ENCODE data around the gene S100A6.

Gene S100A6

DNA sequence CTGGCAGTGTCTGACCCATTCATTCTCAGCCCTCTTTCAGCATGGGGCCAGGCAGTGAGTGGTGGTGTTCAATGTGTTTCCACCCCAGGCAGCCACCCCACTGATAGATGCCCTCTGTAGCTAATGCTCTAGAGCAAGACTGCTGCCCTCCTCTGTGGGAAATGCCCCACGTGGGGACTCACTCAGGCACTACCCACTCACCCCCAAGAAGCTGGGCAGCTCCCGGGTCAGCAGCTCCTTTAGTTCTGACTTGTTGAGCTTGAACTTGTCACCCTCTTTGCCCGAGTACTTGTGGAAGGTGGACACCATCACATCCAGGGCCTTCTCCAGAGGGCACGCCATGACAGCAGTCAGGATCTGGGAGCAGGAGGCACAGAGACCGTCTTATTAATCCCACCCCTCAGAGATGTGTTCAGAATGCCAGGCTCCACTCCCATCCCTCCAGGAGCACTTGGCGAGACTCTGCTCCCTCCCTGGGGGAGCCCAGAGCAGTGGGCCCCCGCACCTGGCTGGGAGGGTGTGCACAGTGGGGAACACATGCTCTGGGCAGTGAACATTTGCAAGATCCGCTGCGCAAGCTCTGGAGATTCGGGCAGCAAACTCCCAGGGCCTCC is 8.8 kb upstream of the S100A6 start:
- no peak for DNase-seq

DNA sequence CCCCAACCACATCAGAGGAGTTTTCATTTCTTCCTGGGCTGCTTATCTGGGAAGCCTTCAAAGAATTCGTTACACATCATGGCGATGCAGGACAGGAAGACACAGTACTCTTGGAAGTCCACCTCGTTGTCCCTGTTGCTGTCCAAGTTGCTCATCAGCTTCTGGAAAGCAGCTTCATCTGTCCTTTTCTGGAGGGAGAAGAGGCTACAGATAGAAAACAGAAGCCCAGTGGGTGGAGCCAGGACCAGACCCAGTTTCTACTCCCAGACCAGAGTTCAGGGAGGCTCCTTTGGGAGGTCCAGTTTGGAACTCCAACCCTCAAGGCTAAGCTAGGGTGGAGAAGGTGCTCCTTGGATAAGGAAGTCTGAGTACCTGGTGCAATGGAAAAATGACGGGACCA is 7.9 kb upstream of the S100A6 start:
- no peak for DNase-seq

DNA sequence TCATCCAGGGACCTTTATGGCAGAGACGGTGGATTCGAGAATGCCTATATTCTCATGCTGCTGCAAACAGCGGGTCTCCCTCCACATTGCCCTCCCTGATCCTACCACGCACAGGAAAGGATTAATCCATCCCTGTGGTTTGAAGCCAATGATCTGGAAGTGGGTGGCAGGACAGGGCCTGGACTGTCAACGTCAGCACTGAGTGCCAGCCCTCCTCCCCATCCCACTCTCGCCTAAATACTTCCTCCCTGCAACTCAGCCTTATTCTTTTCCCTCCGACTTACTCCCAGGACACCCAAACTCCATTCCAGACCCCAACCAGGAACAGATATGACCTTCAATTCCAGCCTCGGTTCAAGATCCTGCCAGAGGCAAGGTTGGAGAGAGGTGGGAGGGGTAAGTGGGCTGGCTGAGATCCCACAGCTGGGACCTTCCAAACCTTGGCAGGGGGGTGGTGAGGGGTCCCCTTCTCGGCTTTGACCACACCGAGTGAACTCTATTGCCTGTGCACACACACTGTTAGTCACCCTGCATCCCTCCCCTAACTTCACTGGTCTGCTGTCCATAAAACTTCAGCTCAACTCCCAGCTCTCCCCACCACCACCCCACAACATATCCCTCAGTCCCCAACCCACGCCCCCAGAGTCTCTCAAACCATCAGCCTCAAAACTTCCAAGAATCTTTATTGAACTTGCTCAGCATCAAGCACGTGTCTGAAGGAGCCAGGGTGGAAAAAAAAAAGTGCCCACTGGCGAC is 7.3 kb upstream of the S100A6 start:
- DNase-seq: no peak

DNA sequence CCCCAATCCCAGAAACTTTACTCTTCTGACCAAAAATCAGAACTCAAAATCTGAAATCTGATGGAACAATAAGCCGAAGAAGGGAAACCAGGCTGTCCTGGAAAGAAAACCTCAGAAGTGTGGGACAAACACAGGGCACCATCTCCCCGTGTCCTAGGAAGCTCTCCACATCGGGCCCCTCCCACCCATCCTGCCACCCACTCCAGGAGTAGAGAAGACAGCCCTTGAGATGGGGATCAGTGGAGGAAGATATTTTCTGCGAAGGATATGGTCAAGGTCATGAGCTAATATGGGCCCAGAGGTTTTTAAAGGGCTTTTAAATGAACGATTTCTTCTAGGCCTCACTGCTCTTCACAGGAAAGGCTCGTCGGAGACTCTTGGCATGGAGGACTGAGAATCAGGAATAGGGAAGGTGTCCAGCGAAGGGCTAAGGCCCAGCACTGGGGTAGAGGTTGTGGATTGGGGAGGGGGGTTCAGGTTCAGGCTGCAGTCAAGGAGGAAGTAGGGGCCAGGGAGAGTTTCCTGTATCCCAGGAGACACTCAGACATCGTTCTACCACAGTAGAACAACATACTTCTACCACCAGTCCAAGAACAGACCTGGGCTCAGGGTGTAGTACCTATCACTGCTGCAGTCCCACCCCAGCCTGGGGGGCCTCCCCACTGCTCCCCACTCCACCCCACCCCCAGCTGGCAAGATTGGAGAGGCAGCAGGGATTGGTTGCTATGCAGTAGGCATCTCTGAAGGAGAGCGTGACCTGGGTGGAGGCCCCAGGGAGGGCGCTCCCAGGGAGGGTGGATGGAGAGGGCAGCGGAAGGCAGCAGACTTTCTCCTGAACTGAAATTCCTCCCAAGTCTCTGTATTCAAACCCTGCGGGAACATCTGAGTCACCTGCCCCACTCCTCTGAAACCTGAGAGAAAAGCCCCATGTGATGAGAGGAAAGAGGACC is 6.1 kb upstream of the S100A6 start:
- no peak for DNase-seq

DNA sequence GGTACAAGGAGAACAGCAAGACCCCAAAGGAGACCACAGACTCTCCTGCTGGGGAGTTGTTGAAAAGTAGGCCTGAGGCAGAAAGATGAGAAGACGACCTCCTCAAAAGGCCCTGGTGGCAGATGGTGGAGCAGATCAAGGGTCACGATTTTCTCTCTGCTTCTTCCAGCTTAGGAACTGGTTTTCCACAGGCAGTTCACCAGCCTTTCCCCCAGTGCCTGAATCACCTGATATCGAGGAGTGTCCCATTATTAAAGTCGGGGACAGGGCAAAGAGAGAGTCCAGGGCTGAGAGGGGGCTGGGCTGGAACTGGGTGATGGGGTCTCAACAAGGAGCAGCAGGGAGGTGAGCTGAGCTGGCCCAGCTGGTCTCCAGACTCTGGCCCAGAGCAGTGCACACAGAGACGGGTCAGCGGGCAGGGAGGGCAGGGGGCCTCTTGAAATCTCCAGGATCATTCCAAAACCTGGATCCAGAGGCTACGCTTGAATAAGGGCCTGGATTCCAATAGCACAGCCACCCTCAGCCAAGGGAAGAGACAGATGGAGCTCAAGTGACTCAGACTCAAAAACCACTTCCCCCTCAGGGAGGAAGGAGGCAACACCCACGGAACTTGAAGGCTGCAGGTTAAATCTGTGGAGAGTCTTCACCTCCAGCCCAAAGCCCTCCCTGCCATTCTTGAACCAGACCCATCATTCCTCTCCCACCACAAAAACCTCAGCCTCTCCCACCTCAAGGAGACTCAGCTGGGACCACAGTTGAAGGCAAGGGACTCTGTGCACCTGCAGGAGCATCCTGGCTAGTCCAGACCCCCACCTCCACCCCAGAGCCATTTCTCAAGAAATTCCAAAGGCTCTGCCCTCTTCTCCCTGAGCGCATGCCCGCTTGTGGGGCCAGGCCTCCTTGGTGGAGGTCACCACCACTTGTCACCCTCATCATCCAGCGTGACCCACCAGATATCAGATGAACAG is 4.9 kb upstream of the S100A6 start, which contains the start of gene S100A5:
TSS of gene S100A5 (minus strand) at position 541 of the 968 bp plus-strand sequence. CDS start 743 bp downstream, outside the sequence.
- DNase-seq: peak; percentile 47

DNA sequence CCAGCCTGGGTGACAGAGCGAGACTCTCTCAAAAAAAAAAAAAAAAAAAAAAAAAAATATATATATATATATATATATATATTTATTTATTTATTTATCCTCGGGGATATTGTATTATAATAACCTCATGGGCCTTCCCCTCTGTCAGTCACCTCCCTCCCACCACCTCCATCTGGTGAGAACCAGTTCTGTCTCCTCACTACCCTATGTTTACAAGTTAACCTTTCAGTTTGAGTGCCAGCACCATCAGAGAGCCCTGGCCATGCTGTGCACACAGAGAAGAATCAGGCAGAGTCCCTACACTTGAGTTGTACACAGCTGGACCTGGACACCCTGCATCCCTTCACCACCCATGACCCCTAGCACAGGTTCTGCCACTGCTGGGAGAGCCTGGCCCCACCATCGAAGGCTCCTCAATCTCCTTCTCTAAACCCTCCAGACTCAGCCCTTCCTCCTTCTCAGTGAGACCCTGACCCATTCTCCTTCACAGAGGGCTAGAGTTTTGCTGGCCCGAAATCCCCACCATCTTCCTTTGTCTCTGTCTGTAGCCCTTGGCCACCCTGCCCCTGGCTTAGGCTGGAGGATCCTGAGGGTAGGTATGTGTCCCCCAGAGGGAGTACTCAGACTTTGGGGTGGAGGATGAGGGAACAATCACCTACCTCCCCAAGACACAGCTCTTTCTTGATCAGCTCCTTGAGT is 3.8 kb upstream of the S100A6 start:
- no peak for DNase-seq

DNA sequence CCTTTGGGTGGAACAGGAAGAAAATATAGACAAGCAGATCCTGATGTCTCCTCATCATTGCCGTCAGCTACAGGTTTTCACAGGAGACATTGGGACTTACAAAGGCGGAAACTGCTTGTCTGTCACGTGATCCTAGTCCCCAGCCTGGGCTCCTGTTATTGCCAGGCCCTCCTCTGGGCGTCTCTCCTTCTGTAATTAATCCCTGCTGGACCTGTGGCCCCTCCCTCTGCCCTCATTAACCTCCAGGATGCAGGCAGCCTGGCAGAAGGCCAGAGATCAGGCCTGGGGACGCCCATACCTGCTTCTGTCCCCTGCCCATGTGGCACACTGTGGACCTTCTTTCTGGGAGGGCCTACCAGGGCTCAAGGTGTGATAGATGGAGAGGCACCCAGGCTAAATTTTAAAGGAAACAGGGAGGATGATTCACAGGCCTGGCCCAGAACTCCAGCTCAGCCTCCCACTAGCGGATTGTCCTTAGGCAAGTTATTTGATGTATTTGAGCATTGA is 2.6 kb upstream of the S100A6 start:
- DNase-seq: no peak

DNA sequence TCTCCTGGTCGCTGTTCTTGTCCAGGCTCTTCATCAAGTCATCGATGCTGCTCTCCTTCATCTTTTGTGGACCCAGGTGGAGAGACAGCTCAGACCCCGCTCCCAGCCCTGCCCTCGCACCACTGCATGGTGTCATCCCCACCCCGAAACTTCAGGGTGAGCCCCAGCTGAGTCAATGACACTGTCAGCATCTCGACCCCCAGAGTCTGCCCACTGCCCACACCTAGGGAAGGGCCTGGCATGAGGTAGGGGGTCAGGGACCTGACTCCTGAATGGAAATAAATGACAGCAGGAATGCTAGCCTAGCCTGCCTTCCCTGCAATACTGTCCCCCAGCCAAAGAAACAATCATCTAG is 1.6 kb upstream of the S100A6 start:
- DNase-seq: no peak

DNA sequence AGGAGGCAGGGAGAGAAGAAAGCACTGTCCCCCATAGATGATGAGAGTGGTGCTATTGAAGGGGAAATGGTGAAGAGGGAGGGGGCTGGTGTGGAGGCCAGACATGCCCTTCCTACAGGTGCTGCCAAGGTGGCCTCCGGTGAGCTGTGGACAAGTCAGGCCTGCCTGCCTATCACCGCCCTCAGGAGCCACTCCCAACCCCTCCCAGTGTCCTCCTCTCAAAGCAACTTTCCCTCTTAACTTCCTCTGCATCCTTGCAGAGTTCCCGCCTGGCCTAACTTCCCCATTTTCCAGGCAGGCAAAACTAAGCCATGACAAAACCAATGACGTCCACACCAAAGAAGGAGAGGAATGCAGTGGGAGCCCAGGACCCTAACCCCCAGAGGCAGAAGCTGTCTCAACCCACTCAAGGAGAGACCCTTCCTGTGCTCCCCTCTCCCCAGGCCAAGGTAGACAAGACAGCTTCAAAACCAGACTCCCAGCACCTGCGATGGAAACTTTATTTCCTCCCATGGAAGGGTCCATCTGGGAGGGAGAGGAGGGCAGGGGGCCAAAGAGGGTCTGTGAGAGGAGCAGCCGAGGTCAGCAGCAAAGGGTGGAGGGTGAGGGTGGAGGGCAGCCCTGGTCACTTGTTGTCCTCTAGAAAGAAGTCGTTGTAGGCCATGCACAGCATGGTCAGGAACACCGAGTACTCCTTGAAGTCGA is 1.0 kb upstream of the S100A6 start:
- no peak for DNase-seq

DNA sequence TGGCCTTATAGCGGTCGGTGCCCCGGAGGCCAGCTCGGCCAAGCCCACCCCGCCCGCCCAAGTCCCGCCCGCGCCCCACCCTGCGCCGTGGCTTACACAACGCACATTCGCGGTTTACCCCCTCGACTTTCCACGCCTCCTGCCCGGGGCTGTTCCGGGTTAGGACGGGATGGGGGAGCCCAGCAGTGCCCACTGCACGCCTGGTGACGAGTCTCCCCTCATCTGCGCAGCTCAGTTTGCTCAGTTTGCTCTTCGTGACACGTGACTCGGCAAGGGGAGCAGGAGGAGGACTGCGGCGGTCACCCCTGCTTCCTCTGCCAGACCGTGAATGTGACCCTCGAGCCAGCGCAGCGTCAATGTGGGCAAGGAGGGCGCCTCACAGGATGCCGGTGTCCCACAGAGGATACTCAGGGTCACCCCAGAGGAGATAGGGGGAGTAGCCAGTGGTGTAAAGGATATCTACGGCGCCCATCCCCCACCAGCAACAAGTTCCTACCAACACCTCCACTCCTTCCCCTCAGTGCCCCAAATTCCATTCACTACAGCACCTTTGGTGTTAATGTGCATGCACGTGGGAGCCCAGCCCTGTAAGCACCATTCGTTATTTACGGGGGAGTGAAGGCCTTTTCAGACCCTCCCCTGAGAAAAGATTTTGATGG is 350 bp upstream of the S100A6 start:
- peak; percentile 76 for DNase-seq

DNA sequence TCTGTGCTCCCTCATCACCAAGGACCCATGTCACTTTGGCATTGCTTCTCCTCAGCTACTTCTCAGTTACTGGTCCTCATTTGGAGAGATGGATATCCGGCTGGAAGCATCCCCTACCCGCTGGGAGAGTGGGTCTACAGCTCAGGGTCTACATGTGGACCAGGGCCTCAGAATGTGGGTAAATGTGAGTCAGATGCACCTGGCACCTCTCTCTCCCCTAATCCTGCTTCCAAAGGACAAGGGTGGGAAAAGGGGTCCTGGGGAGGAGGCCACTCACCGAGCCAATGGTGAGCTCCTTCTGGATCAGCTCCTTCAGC is 908 bp downstream of the S100A6 start:
- no peak for DNase-seq

DNA sequence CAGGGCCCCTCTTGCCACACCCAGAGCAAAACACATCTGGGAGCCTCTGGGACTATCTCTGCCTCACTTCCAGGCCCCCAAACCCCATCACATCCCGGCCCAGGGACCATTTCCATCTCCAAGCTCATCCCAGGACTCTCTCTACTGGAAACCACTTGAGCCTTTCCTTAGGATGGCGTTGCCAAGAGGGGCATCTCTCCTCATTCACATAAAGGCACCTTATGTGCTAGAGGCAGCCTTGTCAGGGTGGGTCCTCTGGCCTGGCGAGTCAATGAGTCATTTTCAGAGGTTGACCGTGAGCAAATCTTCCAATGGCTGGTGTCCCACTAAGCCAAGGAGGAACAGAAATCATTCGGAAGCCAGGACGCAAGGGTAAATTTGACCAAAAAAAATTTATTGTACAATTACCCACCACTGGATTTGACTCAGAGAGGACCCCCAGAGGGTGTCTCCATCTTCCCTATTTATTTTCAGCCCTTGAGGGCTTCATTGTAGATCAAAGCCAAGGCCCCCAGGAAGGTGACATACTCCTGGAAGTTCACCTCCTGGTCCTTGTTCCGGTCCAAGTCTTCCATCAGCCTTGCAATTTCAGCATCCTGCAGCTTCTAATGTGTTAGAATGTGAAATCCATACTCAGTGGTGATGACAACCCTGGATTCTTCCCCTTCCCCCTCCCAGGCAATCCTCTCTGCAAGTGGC is 1.4 kb downstream of the S100A6 start:
- DNase-seq: no peak

DNA sequence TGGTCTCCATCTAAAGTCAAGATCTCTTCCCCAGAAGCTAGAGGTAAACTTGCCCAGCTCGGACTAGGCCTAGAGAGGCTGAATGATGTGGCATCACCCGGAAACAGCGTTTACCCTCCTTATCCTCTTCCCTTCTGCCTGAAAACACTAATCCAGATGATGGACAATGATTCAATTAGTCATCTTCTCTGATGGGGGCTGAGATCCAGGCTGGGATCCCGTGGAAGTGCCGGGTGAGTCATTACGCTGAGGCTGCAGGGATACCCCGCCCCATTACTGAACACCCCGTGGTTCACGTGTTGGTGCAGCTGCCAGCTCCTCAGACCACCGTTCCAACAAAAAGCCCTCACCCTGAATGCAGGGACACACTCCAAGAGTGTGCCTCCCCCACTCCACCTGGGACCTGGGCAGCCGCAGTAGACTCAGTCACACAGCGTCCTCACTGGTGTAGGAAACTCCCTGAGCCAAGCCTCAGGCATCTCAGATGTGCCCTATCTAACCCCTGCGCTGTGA is 2.0 kb downstream of the S100A6 start:
- no peak for DNase-seq

DNA sequence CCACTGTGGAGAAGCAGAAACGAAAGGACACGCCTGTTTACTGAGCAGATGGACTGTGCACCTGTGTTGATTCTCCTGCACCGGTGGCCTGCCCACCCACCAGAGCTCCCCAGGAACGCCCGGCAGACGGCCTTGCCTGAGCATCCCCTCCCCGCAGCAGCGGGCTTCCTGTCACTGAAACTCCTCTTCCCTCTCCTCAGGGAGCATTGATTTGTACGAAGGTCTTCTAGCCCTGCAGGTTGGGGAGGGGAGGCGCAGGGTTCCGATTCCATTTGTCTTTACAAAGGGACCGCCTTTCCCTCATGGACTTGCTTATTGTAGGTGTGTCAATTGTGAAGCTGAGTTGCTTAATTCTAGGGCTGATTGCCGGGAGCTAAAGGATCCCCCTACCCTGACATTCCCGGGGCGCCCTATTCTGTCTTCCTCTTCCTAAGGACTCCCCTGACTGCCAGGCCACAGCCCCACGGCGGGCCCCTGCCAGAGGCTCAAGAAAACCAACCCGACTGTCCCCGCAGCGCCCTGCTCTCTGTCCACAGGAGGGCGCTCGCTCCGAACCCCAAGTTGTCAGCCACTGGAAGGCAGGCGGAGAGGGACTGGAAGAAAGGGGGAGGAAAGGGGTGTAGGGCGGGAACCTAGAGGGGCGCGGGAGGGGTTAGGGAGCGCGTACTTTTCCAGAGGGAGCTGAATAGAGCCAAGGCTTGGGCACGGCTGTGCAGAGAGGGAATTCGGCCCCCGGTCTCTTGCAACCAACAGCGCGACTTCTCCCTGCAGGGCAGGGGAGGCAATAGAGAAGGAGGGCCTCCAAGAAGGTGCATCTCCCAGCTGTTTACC is 2.8 kb downstream of the S100A6 start:
- peak; percentile 73 for DNase-seq

DNA sequence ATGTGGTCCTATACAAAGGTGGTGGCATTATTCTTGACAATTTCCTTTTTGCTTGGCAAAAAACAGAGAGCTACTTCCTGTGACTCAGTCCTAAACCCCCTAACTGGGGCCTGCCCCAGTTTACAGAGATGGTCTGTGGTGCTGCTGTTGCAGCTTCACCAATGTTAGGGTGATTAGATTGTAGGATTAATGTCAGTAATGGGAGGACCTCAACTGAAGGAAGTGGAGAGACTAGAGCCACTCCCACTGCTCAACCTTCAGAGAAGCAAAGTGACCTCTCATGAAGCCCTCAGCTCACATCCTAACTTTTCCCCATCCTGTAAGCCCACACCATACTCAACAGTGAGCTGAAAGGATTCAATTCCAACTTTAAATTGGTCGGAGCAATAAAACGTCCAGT is 3.6 kb downstream of the S100A6 start:
- DNase-seq: peak; percentile 46

DNA sequence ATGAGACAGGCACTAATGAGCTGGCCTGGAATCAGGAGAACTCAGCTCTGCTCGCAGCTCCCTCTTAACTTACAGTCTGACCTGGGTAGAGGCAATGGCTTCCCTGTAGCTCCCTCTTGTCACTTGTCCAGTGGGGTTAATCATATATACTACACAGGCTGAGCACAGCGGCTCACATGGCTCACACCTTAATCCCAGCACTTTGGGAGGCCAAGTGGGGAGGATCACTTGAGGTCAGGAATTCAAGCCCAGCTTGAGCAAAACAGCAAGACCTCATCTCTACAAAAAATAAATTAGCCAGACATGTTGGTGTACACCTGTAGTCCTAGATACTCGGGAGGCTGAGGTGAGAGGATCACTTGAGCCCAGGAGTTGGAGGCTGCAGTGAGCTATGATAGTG is 4.2 kb downstream of the S100A6 start:
- DNase-seq: no peak

DNA sequence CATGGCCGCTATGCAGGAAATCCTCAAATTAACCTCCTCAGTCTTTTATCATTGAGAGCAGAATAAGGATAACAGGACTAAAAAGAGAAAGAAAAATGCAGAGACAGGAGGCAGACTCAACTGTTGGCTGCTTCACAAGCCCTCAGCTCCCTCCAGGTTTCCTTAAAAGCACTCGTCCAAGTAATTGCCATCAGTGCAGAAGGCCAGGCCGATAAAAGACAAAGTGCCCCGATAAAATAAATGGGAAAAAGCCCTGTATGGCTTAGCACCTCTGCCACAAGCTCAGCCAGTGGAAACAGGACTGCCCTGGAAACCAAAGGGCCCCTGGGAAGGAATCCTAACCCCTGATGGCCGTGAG is 8.1 kb downstream of the S100A6 start:
- DNase-seq: no peak

DNA sequence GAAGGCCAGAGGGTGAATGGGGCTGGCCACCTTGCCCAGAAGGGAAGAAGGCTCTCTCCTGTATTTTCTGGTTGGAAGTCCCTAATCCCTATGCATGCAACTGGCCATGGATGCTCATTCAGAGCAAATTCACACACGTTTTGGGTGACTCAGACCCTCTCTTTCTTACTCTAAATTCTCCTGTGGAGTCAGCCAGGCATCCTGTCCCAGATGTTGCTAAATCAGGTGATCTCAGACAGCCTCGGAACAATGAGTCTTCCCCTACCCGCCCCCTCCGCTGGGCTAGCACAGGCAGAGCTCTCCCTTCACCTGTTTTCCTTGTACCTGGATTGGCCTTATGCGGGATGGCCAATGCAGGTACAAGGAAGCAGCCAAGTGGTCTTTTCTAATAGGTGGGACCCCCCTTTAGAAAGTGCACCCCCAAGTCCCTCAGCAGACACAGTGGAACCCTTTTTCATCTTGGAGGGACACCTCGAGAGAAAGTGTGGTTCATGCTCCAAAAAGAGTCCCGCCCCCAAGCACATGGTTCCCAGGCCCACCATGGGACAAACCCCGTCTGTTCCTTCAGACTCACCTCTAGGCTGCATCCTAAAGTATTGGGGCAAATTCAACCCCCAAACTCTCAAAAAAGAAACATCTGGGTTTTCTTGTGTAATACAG is 8.6 kb downstream of the S100A6 start:
- DNase-seq: no peak

All from activated CD8-positive, alpha-beta memory T cell treated with anti-CD3 and anti-CD28 coated beads, Interleukin-2, amount 50 U/mL, for 4 hours (primary cell).